ENCODE measurements around the gene MADD. TPM values are rescaled to one million over a fixed set of nuclear protein-coding genes. Genes with fewer than 3 reads are reported as not detected.
A peak's percentile ranks its signal among the peaks of the same experiment; 100 is the strongest.

Gene MADD
- total RNA-seq, 1 experiment from 2014 or later: 41.0 TPM

DNA sequence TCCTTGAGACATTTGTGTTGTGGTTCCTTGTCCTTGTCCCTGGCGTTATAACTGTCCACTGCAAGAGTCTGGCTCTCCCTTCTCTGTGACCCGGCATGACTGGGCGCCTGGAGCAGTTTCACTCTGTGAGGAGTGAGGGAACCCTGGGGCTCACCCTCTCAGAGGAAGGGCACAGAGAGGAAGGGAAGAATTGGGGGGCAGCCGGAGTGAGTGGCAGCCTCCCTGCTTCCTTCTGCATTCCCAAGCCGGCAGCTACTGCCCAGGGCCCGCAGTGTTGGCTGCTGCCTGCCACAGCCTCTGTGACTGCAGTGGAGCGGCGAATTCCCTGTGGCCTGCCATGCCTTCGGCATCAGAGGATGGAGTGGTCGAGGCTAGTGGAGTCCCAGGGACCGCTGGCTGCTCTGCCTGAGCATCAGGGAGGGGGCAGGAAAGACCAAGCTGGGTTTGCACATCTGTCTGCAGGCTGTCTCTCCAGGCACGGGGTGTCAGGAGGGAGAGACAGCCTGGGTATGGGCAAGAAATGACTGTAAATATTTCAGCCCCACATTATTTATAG is 59.6 kb downstream of the MADD start:
- Histone ChIP-seq H2BK12ac (ENCODE audit: insufficient read length, low read depth, low read length) (no peak overlapping the region), H3K4me2 (ENCODE audit: insufficient read depth, insufficient read length, low read length) (no peak overlapping the region), H3K18ac (ENCODE audit: insufficient read length, low read depth, low read length) (no peak overlapping the region), H3K27ac (ENCODE audit: insufficient read length, low read depth, low read length) (no peak overlapping the region), H3K27me3 (ENCODE audit: insufficient read depth, low read length) (no peaks in the 10 kb centered on the region), H2AFZ (ENCODE audit: low read length) (no peak overlapping the region), H3K14ac (ENCODE audit: insufficient read depth, low read length) (no peak overlapping the region), H3K4ac (ENCODE audit: low read depth, low read length) (no peak overlapping the region), H2BK20ac (ENCODE audit: low read depth, low read length, poor library complexity, severe bottlenecking) (no peak overlapping the region), H3T11ph (ENCODE audit: low read length) (no peak overlapping the region), H3K23me2 (ENCODE audit: insufficient read length, low read depth, low read length, poor library complexity, severe bottlenecking) (no peaks in the 10 kb centered on the region), H3K9me3 (ENCODE audit: control insufficient read depth, low read depth, low read length) (no peaks in the 10 kb centered on the region), H4K91ac (ENCODE audit: insufficient read length, low read depth, low read length) (no peak overlapping the region), H3K23ac (ENCODE audit: insufficient read length, low read depth, low read length) (no peak overlapping the region), H4K5ac (ENCODE audit: insufficient read length, low read depth, low read length) (no peak overlapping the region), H2AK5ac (ENCODE audit: insufficient read length, low read length) (no peak overlapping the region), H3K9ac (ENCODE audit: extremely low read depth, insufficient read length, low read length) (no peak overlapping the region), H3K79me1 (ENCODE audit: insufficient read depth, low read depth, low read length, poor library complexity, severe bottlenecking) (no peaks in the 10 kb centered on the region), H3K56ac (ENCODE audit: insufficient read length, low read depth, low read length) (no peak overlapping the region), H3K79me2 (ENCODE audit: insufficient read depth, low read length) (no peaks in the 10 kb centered on the region), H2BK5ac (ENCODE audit: insufficient read length, low read length) (no peak overlapping the region), H3K4me1 (ENCODE audit: insufficient read depth, low read length) (no peaks in the 10 kb centered on the region), H4K20me1 (ENCODE audit: control insufficient read depth, insufficient read depth, insufficient read length) (no peaks in the 10 kb centered on the region), H2BK120ac (ENCODE audit: low read depth, low read length, poor library complexity, severe bottlenecking) (no peak overlapping the region), H4K8ac (replicated peaks; ENCODE audit: insufficient read length, low read depth, low read length) (no peak overlapping the region), H2BK15ac (ENCODE audit: low read depth, low read length) (no peak overlapping the region)
- no peak for TF ChIP-seq CTCF (conservative IDR thresholded peaks at IDR 0.05)
- H3K4me1 Mint-ChIP-seq: no peaks in the 10 kb centered on the region
- H3K27ac Mint-ChIP-seq: peak overlapping the region in 1 of 3 experiments; percentile 9; a peak in 1 of 7 replicates
- no peak for DNase-seq
- no peak overlapping the region for H3K4me3 Mint-ChIP-seq
- H3K27me3 Mint-ChIP-seq (ENCODE audit: low read depth): no peaks in the 10 kb centered on the region
- H3K9me3 Mint-ChIP-seq: no peaks in the 10 kb centered on the region
- WGBS (ENCODE audit: extremely low coverage, insufficient read length, low lambda C conversion rate): no CpG with 5 or more reads among the region's 12 CpGs
- peaks cover 4 to 37% (median 28%) of the 10 kb centered on the region in 3 experiments; a peak in 5 of 7 replicates for H3K36me3 Mint-ChIP-seq (ENCODE audit: insufficient read depth in 1 of 3, low read depth in 3 of 3)
